HepG2 (cell line): ENCODE data around the gene CAP2. TPM values are rescaled to one million over a fixed set of nuclear protein-coding genes. Genes with fewer than 3 reads are reported as not detected.
"Not testable (repeated sequence)": the region's sequence is repeated elsewhere in the genome, so short reads cannot be mapped to it uniquely, and the experiment has no call there.

Experiments
- GATAD2A ChIP-seq: IDR thresholded peaks from 2 replicates; pipeline ENCODE4 v1.6.1; 2016
- HNF4A ChIP-seq: sonication (generic); formaldehyde crosslinking; IDR thresholded peaks from 2 replicates; pipeline ENCODE4 v1.4.0; 2020; ENCODE audit warnings: missing genetic modification reagents
- ISL2 ChIP-seq: sonication (generic); formaldehyde crosslinking; IDR thresholded peaks from 2 replicates; pipeline ENCODE4 v1.5.0; 2020; ENCODE audit warnings: missing genetic modification reagents
- LCORL ChIP-seq, 2 experiments: fragments of 450-650 bp in 1 of 2; sonication (generic) in 1 of 2; formaldehyde crosslinking in 1 of 2; IDR thresholded peaks; 2 replicates each; pipeline versions ENCODE4 v1.5.0 to v1.6.1; 2017 to 2020; ENCODE audit warnings: antibody characterized with exemption in 1 of 2, missing genetic modification reagents in 1 of 2
- PAXIP1 ChIP-seq: sonication (generic); formaldehyde crosslinking; conservative IDR thresholded peaks from 2 replicates; pipeline ENCODE4 v1.4.0; 2020; ENCODE audit warnings: mild to moderate bottlenecking, missing genetic modification reagents, moderate library complexity
- PPARG ChIP-seq: conservative IDR thresholded peaks from 2 replicates; pipeline ENCODE4 v1.6.1; 2016; ENCODE audit warnings: missing biosample characterization, missing genetic modification reagents
- SOX13 ChIP-seq, 3 experiments: fragments of 450-650 bp in 1 of 3; sonication (generic) in 1 of 3; formaldehyde crosslinking in 1 of 3; IDR thresholded peaks in 2 of 3; conservative IDR thresholded peaks in 1 of 3; 2 replicates each; pipeline versions ENCODE4 v1.5.0 to v1.6.1; 2016 to 2020; ENCODE audit warnings: antibody characterized with exemption in 1 of 3, mild to moderate bottlenecking in 1 of 3, missing compliant biosample characterization in 1 of 3, missing genetic modification reagents in 1 of 3, moderate library complexity in 1 of 3
- ZMYM3 ChIP-seq: sonication (generic); formaldehyde crosslinking; IDR thresholded peaks from 2 replicates; pipeline ENCODE4 v1.5.1; 2020; ENCODE audit warnings: mild to moderate bottlenecking, missing genetic modification reagents
- ZNF564 ChIP-seq: sonication (generic); formaldehyde crosslinking; IDR thresholded peaks from 2 replicates; pipeline ENCODE4 v1.8.1; 2023; ENCODE audit warnings: mild to moderate bottlenecking, missing genetic modification reagents
- polyA plus RNA-seq, 8 experiments: library from polyadenylated mRNA; depleted of rRNA in 3 of 8; stranded (reverse) in 7 of 8; unstranded in 1 of 8; fragments of >200 nt; fragmentation: Illumina TruSeq in 4 of 8; extraction: Trizol in 4 of 8; gene quantifications; 2 replicates each; pipeline versions ENCODE4 v1.2.1 to v1.2.3, GENCODE V29; 2011 to 2016; ENCODE audit warnings: low read depth in 4 of 8, missing spikeins in 1 of 8, mixed read lengths in 1 of 8; ENCODE audit not compliant: insufficient read depth in 1 of 8
- total RNA-seq, 5 experiments: library from RNA; depleted of rRNA; stranded (reverse); fragments of >200 nt; fragmentation: Illumina TruSeq; extraction: Trizol; gene quantifications; 2 replicates each; pipeline ENCODE4 v1.2.3, GENCODE V29; 2016; ENCODE audit warnings: low read depth in 1 of 5

The CAP2 gene
- total and polyA plus RNA-seq, 2 of the 13 experiments (the other 11 are each of a cell fraction or from before 2014, with no cell fraction given), result 7.9 to 53.1 TPM

GRCh38 chr6:17405181-17405943 is 12.0 kb downstream of the CAP2 start (continued):
- TF ChIP-seq PAXIP1 (CRISPR knock-in tag) (peak; percentile 68; the same call in 1 of the 2 replicates), SOX13 (CRISPR knock-in tag; conservative IDR thresholded peaks at IDR 0.05 in 1 of 2, IDR thresholded peaks at IDR 0.05 in 1 of 2) (peak in 1 of 2 experiments; percentile 42; a peak in 1 of 4 replicates), ZNF564 (0 out of 2 replicates have a peak, but pooled peaks have one; percentile 59), LCORL (IDR thresholded peaks at IDR 0.05) (0 out of 2 replicates have a peak, but pooled peaks have one; percentile 20), LCORL (CRISPR knock-in tag; IDR thresholded peaks at IDR 0.05) (peak; percentile 79), HNF4A (CRISPR knock-in tag) (peak; percentile 53; the same call in 1 of the 2 replicates), PPARG (CRISPR knock-in tag) (peak; percentile 55; the same call in 1 of the 2 replicates), ISL2 (0 out of 2 replicates have a peak, but pooled peaks have one; percentile 28), ZMYM3 (CRISPR knock-in tag) (peak; percentile 43; the same call in 1 of the 2 replicates), GATAD2A (CRISPR knock-in tag) (peak; percentile 39; the same call in 1 of the 2 replicates)
- not testable (repeated sequence) for TF ChIP-seq SOX13 (IDR thresholded peaks at IDR 0.05)
